ENCODE data around the gene SIRPD. TPM values are rescaled to one million over a fixed set of nuclear protein-coding genes. Genes with fewer than 3 reads are reported as not detected.
"Not testable (repeated sequence)": the region's sequence is repeated elsewhere in the genome, so short reads cannot be mapped to it uniquely, and the experiment has no call there.

SIRPD gene
- not detected for total RNA-seq

DNA sequence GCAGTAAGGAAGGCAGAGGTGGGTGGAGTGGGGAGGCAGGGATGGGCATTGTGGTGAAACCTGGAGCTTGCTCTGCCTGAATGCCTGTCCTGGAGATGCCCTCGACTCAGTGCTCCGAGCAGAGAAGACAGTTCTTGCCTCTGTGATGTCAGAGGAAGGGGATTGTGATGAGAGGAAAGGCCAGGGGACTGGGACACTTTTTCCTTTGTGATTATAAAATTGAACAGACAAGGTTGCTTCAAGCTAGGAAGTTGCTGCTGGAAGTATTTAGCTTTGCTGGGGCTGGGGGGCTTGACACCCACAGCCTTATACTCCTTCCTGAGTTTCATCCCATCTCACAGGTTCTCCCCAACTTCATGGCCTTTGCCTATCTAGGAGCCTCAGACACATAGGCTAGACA, at the start of gene SIRPD:
Gene SIRPD, minus strand, starts transcription at position 101 of the 400 bp plus-strand sequence. Its CDS starts 52 bp downstream, at position 49.
- peaks cover 4% of the 10 kb centered on the region for H3K9me3 Mint-ChIP-seq
- H3K27me3 Mint-ChIP-seq (ENCODE audit: low read depth), result no peaks in the 10 kb centered on the region
- H3K4me3 Mint-ChIP-seq, result no peak within 1 kb of the TSS
- H3K36me3 Mint-ChIP-seq (ENCODE audit: insufficient read depth), result no peaks in the 10 kb centered on the region
- ATAC-seq (no peak), DNase-seq (no peak)
- peaks cover 9% of the 10 kb centered on the region for H3K4me1 Mint-ChIP-seq (ENCODE audit: low read depth)

DNA sequence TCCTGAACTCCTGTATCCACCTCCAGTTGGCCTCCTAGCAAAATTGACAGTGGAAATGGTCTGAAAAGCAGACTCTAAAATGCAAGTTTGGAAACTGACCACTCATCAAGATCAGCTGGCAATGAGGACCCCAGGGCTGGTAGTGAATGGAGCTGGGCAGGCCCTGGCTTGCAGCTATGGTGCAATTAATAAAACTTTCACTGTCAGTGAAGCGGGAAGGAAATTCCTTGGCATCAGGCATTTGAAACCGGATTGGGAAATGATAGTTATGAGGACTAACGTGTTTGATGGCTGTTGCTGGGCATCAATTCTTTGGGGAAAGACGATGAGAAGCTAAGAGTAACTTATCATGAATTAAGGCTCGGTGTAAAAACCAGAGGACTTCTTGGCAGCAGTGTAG, 43.2 kb upstream of the SIRPD start:
- Mint-ChIP-seq H3K4me3 (no peak overlapping the region), H3K36me3 (ENCODE audit: insufficient read depth) (no peaks in the 10 kb centered on the region), H3K4me1 (ENCODE audit: low read depth) (no peaks in the 10 kb centered on the region), H3K27me3 (ENCODE audit: low read depth) (no peaks in the 10 kb centered on the region), H3K9me3 (no peaks in the 10 kb centered on the region)
- DNase-seq, result no peak
- no peak for ATAC-seq

DNA sequence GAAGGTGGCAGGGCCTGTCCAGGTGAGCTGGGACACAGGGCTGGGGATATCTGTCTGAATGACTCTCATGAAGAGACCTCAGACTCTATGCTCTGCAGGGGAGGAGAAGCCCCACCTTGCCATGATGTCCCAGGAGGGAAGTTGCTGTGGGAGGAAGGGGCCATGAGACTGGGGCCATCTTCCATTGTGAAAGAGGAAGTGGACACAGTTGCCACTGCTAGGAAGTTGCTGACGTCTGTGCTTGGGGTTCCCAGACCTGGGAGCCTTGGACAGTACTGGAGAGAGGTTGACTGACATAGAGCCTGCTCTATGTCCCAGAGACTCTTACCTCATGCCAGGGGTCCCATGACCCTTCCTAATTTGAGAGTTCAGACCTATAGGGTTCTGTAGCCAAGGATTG, 37.8 kb upstream of the SIRPD start:
- Mint-ChIP-seq H3K36me3 (ENCODE audit: insufficient read depth) (no peaks in the 10 kb centered on the region), H3K4me1 (ENCODE audit: low read depth) (no peaks in the 10 kb centered on the region), H3K4me3 (no peak overlapping the region), H3K27me3 (ENCODE audit: low read depth) (no peaks in the 10 kb centered on the region), H3K9me3 (no peaks in the 10 kb centered on the region)
- DNase-seq (no peak), ATAC-seq (no peak)

- DNase-seq (no peak), ATAC-seq (no peak)
- H3K4me1 Mint-ChIP-seq (ENCODE audit: low read depth), result no peaks in the 10 kb centered on the region
- no peaks in the 10 kb centered on the region for H3K36me3 Mint-ChIP-seq (ENCODE audit: insufficient read depth)
- H3K27me3 Mint-ChIP-seq (ENCODE audit: low read depth), result no peaks in the 10 kb centered on the region
- no peaks in the 10 kb centered on the region for H3K9me3 Mint-ChIP-seq
- H3K4me3 Mint-ChIP-seq, result no peak overlapping the region
Observed at GRCh38 chr20:1588533-1589460, 31.3 kb upstream of the SIRPD start.

DNA sequence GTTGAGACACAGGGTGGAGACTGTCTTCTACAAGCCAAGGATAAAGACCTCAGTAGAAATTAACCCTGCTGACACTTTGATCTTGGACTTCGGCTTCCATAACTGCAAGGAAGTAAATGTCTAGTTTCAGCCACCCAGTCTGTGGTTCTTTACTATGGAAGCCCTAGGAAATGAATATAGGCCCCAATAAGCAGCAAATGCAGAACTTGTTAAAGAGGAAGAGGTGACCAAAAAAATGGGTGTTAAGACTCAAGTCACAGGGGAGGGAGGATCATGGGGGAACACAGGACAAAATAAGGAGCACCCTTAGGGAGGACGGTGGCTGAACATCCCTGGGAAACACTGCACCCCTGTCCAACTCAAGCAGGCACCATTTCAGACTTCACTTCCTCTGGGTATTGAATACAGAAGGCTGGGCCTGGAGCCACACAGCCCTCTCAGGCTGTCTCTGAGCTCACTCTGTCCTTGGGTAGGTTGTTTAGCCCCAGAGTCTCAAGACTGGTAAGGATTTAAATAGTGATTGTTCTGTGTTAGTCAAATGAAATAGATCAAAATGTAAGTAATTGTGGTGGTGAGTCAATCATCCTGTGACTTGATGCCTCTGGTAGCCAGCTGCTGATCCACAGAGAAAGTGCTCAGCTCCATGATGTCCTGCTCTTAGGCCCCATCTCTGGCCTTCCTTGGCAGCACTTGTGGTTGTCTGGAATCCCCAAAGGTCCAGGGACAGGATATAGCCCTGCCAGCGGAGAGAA, 30.5 kb upstream of the SIRPD start:
- DNase-seq, result no peak
- no peaks in the 10 kb centered on the region for H3K36me3 Mint-ChIP-seq (ENCODE audit: insufficient read depth)
- no peaks in the 10 kb centered on the region for H3K27me3 Mint-ChIP-seq (ENCODE audit: low read depth)
- no peak for ATAC-seq
- no peaks in the 10 kb centered on the region for H3K9me3 Mint-ChIP-seq
- H3K4me3 Mint-ChIP-seq, result no peak overlapping the region
- H3K4me1 Mint-ChIP-seq (ENCODE audit: low read depth), result no peaks in the 10 kb centered on the region

- DNase-seq (no peak), ATAC-seq (no peak)
- no peaks in the 10 kb centered on the region for H3K9me3 Mint-ChIP-seq
- H3K4me1 Mint-ChIP-seq (ENCODE audit: low read depth), result no peaks in the 10 kb centered on the region
- no peak overlapping the region for H3K4me3 Mint-ChIP-seq
- no peaks in the 10 kb centered on the region for H3K27me3 Mint-ChIP-seq (ENCODE audit: low read depth)
- H3K36me3 Mint-ChIP-seq (ENCODE audit: insufficient read depth), result no peaks in the 10 kb centered on the region
Observed at GRCh38 chr20:1579488-1579887, 22.0 kb upstream of the SIRPD start.

- ATAC-seq (no peak), DNase-seq (no peak)
- Mint-ChIP-seq H3K36me3 (ENCODE audit: insufficient read depth) (no peaks in the 10 kb centered on the region), H3K9me3 (no peaks in the 10 kb centered on the region), H3K4me1 (ENCODE audit: low read depth) (no peaks in the 10 kb centered on the region), H3K4me3 (no peak overlapping the region), H3K27me3 (ENCODE audit: low read depth) (no peaks in the 10 kb centered on the region)
Observed at GRCh38 chr20:1577906-1578305, 20.4 kb upstream of the SIRPD start.

DNA sequence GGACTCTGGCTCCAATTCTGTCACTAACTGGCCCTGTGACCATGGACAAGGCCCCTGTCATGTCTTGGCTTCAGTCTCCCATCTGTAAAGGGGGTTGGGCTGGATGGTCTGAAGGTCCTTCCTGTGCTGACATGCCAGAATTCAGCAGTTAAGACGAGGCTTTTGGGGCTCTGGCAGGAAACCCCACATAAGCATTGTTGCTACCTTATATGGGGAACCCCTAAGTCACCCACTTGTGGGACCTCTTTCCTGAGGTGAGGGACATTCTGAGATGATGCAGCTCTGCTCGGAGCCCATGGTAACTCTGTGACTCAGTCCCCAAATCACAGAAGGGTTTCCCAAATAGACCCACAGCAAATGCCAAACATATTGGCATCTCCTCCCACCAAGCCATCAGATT, 19.8 kb upstream of the SIRPD start:
- H3K9me3 Mint-ChIP-seq; H3K27me3 Mint-ChIP-seq (ENCODE audit: low read depth); H3K4me3 Mint-ChIP-seq; H3K4me1 Mint-ChIP-seq (ENCODE audit: low read depth); DNase-seq; H3K36me3 Mint-ChIP-seq (ENCODE audit: insufficient read depth): not testable (repeated sequence)
- peak in 1 of 2 donors; percentile 43 for ATAC-seq

DNA sequence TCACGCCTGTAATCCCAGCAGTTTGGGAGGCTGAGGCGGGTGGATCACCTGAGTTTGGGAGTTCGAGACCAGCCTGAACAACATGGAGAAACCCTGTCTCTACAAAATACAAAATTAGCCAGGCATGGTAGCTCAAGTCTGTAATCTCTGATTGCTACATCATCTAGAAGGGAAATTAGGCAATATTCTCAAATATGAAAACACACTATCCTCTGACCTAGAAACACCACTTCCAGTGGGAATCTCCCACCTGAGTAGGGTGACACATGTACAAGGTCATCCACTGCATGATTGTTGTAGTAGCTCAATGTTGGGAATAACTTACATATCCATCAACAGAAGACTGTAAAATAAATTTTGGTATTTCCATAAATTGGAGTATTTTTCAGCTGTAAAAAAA, 19.1 kb upstream of the SIRPD start:
- no peaks in the 10 kb centered on the region for H3K9me3 Mint-ChIP-seq
- ATAC-seq (no peak), DNase-seq (no peak)
- no peak overlapping the region for H3K4me3 Mint-ChIP-seq
- H3K36me3 Mint-ChIP-seq (ENCODE audit: insufficient read depth), result no peaks in the 10 kb centered on the region
- no peaks in the 10 kb centered on the region for H3K27me3 Mint-ChIP-seq (ENCODE audit: low read depth)
- no peaks in the 10 kb centered on the region for H3K4me1 Mint-ChIP-seq (ENCODE audit: low read depth)

GRCh38 chr20:1576003-1576402, 18.5 kb upstream of the SIRPD start:
- ATAC-seq, result peak; percentile 50 to 60
- H3K4me1 Mint-ChIP-seq (ENCODE audit: low read depth); H3K9me3 Mint-ChIP-seq; H3K36me3 Mint-ChIP-seq (ENCODE audit: insufficient read depth); DNase-seq; H3K27me3 Mint-ChIP-seq (ENCODE audit: low read depth); H3K4me3 Mint-ChIP-seq: not testable (repeated sequence)

GRCh38 chr20:1571583-1571982, 14.1 kb upstream of the SIRPD start:
- H3K4me3 Mint-ChIP-seq; H3K27me3 Mint-ChIP-seq (ENCODE audit: low read depth); H3K4me1 Mint-ChIP-seq (ENCODE audit: low read depth); ATAC-seq; DNase-seq; H3K36me3 Mint-ChIP-seq (ENCODE audit: insufficient read depth); H3K9me3 Mint-ChIP-seq: not testable (repeated sequence)

DNA sequence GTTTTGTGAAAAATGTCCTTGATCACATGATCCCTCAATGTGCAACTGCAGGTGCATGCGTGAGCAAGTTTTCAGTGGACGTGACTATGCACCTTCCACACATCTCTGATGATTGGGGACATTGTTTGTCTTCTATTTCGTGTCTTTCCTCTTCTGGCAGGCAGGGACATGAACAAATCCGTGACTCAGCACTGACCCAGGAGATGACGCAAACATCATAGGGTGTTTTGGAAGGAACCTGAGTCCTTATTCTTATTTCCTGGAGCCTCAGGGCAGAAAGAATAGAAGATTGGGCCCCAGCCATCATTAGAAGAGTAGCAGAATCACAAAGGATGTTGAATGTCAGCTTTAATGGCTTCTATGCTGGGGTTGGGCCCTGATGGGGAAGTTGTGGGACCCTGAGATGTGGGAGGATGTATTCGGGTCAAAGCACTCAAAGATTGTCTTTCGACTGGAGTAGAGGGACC, 11.9 kb upstream of the SIRPD start:
- H3K36me3 Mint-ChIP-seq (ENCODE audit: insufficient read depth), result peaks cover 12% of the 10 kb centered on the region
- no peaks in the 10 kb centered on the region for H3K9me3 Mint-ChIP-seq
- H3K27me3 Mint-ChIP-seq (ENCODE audit: low read depth), result no peaks in the 10 kb centered on the region
- H3K4me1 Mint-ChIP-seq (ENCODE audit: low read depth), result no peaks in the 10 kb centered on the region
- DNase-seq, result no peak
- no peak overlapping the region for H3K4me3 Mint-ChIP-seq
- ATAC-seq, result no peak

DNA sequence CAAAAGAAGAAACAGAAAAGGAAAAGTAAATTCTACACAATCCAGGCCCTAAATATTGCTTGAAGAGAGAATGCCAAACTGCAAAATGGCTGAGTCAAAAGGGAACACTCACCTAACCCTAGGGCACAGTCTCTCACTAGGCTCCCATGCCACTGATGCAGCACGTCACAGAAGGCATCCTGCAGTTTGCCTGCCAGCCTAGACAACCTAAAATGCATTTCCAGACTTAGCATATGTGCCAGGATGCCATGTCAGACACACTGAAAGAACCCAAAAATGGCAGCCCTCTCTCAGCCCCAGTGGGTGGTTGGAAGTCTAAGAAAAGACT, 10.6 kb upstream of the SIRPD start:
- no peak for ATAC-seq
- DNase-seq, result no peak
- Mint-ChIP-seq H3K27me3 (ENCODE audit: low read depth) (no peaks in the 10 kb centered on the region), H3K9me3 (peaks cover 3% of the 10 kb centered on the region), H3K36me3 (ENCODE audit: insufficient read depth) (peaks cover 16% of the 10 kb centered on the region), H3K4me1 (ENCODE audit: low read depth) (no peaks in the 10 kb centered on the region), H3K4me3 (no peak overlapping the region)

- Mint-ChIP-seq H3K9me3 (peaks cover 3% of the 10 kb centered on the region), H3K27me3 (ENCODE audit: low read depth) (no peaks in the 10 kb centered on the region)
- DNase-seq, result no peak
Observed at GRCh38 chr20:1567392-1568162, 10.1 kb upstream of the SIRPD start.

More at GRCh38 chr20:1567392-1568162, 10.1 kb upstream of the SIRPD start:
- Mint-ChIP-seq H3K36me3 (ENCODE audit: insufficient read depth) (peaks cover 16% of the 10 kb centered on the region), H3K4me1 (ENCODE audit: low read depth) (peaks cover 2% of the 10 kb centered on the region), H3K4me3 (no peak overlapping the region)
- ATAC-seq, result no peak
